Stimulated activated CD4-positive, alpha-beta T cell treated with anti-CD3 and anti-CD28 coated beads, Interleukin-4, amount 100 ng/mL, for 4 hours (primary cell): ENCODE measurements around the gene BID.

Experiments used
- DNase-seq, 2 experiments: peaks; one replicate each; pipeline ENCODE4 v3.0.0-alpha.2; 2020

Gene BID

DNA sequence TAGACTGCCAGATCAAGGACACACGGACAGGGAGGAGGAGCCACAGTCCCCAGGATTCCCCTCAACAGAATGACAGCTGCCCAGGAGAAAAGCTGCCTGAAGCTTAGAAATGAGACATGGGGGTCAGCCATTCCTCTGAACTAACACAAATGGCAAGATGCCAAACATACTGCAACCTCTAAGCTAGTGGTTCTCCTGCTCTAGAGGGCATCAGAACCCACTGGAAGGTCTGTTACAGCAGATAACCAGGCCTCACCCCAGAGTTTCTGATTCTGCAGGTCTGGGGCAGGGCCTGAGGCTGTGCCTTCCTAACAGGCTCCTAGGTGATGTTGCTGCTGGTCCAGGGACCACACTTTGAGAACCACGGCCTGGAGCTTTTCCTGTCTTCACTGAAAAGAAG is 28.6 kb upstream of the BID start:
- no peak for DNase-seq

DNA sequence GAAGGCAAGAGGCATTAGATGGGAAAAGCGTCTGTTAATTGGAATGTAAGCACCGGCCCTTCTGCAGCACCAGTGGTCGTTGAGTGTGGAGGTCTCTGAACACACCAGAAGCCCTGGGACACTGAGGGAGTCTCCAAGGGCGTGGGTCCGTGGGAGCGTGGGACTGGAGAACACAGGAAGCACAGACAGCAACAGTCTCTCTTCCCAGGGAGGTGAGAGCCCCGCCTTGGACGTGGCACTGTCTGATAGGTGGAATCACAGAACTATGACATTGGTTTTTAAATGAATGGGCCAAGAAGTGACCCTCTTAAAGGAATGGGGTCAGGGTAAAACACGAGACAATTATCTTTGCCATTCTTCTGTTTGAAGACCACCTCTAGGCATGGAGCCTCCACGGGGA is 28.1 kb upstream of the BID start:
- no peak for DNase-seq

DNA sequence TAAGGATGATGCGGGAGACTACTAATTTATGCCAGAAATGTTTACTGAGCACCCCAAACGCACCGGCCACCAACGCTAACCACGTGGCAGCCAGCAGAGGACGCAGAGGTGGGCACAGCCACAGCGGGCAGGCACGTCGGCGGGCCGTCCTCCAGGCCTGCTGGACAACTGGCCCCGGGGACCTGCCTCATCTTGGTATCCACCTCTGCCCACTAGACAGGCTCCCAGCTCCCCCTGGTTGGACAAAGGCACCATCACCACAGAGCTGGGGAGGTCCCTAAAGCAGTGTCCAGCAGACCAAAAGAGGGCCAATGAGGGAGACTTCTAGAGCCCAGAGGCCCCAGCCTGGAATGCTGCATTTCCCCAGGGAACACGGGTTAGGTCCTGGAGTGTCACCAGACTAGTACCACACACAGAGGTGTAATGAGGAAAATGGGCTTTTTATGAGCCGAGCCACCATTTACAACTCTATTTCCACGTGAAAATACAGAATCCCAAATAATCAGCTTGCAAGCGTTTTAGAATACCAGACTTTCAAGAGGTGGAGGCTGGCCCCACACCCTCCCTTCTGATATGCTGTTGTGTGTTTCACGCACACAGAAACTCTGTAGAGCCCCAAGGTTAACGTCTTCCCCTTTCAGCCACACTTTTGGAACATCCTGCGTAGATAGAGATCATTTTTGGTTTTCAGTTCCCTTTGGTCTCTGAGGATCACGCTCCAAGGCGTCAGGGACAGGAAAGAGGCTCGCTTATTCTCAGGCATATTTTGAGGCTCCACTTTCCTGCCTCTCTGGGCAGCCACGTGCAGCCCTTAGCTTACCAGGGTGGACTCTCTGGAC is 23.7 kb upstream of the BID start:
- no peak for DNase-seq

DNA sequence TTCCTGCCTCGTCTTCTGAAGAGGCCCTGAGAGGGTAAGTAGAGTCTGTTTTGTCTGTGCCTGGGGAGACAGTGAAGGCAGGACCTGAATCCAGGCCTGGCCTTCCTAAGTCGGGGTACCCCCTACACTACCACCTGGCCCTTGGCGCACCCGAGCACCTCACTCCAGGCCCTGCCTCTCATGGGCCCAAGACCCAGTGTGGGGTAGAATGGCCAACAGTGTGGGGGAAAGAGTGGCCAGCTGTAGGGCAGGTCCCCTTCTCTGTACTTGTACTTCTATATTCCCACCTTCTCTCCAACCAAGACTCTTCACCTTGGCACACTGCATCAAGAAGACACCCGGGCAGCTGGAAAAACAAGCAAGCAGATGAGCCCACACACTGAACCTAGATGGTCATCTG is 22.4 kb upstream of the BID start:
- no peak for DNase-seq

DNA sequence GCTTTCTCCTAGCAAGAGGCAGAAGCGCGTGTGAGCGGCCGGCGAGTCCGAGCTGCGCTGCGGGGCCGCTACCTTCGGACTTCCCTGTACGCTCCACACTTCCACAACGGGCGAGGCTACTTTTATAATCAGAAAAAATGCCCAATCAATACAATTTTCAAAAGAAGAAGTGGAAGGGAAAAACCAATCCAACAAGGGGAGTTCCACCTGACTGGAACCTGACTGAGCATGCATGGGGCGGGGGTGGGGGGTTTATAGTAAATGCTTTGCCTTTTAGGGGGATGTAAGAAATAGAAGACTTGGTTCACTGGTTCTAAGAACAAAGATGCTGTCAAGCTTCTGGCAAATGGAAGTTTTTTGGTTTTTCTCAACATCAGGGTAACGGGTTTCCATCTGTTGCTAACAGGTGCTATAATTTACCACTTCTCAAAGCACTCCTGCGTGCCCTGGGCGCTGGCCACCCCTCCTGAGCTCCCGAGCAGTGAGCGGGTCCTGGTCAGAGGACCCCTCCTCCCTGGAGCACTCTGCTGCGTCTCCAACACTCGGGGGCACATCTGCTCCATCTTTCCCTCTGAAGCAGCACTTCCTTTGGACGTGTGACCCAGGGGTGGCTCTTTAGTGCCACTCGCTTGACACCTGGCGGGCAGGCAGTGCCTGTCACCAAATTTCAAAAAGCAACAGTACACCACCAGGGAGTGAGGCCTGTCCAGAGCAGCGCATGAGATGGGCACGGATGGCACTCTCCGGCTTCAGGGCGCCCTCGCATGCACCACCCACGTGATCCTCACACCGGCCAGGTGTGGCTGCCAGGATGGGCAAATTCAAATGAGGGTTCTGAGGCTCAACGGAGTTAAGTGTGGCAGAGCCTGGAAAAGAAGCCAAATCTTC is 21.6 kb upstream of the BID start:
- DNase-seq: no peak

DNA sequence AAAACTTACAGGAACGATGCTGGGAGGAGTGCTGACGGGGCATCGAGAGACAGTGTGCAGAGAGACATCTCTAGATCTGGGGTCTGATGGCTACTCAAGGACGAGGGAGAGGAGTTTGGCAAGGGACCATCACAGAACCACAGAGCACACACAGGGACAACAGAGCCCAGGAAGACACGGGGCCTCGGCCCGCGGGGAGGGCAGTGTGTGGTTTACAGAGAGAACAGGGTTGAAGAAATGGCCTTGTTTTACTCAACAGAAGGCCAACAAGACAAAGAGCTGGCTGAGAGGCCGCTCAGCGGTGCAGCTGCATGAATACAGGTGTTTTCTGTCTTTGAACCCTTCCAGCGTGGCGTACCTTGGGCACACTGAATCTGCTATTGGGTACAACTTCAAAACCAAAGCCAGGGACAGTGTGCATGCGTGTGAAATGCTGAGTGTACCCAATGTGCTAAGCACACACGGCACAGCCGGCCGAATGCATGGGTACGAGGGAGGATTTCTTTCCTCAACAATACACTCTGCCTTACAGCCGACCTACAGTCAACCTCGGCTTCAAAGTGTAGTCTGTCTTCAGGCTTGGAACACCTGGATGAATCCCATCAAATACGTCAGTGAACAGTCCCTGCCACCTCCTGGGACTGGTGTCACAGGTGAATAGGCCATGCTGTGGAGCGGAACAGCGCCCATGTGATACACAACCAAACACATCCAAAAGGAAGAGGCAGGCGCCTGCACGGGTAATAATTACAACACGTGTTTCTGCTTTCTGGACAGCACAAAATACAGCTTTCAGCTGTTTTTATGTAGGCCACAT is 20.7 kb upstream of the BID start:
- DNase-seq: no peak

DNA sequence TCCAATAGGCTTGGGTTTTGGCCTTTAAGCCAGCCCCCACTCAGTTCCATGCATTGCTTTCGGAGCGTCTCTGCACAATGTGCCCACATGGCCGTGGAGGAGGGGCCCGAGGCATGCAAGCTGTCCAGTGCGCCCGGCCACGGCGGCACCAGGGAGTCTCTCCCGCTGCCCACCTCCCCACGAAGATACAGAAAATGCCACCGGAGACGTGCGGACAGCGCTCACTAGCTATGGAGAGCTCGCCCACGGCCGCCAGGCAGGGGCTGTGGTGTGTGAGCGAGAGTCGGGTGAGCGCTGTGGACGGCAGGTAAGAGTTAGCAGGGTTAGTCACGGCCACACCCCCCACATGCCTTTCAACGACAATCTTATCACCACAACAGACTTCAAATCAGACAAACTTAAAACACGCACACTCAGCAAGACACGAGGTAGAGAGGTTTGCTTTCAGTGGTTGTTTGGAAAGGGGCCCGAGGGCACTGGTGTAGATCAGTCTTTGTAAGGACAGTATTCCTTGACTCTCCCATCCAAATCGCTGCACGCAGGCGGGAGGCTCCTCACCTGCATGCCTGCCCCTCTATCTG is 18.7 kb upstream of the BID start:
- no peak for DNase-seq

DNA sequence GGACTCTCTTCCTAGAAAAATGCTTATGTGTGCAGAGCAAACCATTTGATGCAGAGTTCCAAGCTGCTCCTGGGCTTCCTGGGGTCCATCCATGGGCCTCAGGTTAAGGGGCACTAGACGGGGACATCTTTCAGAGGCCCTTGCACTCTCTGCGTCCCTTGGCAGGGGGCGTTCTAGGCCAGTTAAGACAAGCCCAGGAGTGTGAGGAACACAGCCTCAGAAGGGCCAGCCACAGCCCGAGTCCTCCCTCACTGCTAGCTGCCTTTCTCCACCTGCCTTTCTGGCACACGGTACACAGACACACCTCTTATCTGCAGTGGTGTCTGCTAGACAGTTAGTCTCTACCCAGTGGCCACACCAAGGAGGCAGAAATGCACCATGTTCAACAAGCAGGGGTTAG is 18.0 kb upstream of the BID start:
- DNase-seq: no peak

DNA sequence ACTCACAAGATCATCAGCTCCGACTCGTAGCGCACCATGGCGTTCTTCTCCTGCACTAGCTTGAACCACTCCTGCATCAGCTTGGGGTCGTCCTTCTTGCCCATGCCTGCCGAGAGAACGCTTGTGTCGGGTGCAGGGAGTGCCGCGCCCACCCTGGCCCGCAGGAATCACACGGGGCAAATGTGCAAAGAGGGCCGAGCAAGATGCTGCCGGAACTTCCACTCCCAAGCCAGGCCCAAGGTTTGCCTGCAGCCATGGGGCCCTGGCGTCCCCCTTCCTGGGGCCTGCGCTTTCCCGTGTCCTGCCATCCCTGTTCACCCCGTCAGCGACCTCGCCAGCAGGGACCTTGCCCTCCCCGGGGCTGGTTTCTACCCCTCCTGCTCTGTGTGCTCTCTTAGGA is 16.9 kb upstream of the BID start:
- DNase-seq: no peak

DNA sequence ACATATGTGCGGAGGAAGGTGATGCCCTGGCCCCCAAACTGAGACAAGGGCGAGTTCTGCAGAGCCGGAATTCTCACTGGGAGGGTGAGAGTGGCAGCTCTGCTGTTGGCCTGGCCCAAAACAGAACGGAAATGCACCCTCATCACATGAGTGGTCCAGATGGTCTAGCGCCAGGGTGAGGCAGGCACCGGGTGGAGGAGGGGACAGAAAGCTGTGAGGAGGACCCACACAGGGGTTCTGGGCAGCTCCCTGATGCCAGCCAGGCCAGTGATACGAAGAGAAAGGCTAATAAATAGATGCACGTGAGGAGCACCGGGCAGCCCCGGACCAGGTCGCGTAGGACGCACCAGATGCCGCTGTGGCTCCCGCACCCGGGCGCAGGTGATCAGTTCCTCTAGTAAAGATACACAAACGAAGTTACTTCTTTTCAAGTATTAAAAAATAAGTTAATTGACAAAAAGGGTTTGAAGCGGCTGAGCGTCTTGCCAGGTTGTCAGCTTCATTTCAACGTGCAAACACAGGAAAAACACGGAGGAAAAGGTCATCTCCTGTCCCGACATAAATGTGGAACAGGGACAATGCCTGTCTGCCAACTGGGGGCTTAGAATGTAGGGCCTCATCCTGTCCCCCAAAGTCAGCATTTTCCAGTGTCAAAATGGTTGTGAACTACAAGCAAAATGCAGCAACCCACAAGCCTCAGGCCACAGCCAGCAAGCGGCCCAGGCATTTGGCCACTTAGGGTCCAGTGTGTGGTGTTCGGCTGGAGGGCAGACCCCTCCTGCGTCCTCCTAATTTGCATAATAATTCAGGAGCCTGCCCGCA is 15.3 kb upstream of the BID start:
- DNase-seq: no peak

DNA sequence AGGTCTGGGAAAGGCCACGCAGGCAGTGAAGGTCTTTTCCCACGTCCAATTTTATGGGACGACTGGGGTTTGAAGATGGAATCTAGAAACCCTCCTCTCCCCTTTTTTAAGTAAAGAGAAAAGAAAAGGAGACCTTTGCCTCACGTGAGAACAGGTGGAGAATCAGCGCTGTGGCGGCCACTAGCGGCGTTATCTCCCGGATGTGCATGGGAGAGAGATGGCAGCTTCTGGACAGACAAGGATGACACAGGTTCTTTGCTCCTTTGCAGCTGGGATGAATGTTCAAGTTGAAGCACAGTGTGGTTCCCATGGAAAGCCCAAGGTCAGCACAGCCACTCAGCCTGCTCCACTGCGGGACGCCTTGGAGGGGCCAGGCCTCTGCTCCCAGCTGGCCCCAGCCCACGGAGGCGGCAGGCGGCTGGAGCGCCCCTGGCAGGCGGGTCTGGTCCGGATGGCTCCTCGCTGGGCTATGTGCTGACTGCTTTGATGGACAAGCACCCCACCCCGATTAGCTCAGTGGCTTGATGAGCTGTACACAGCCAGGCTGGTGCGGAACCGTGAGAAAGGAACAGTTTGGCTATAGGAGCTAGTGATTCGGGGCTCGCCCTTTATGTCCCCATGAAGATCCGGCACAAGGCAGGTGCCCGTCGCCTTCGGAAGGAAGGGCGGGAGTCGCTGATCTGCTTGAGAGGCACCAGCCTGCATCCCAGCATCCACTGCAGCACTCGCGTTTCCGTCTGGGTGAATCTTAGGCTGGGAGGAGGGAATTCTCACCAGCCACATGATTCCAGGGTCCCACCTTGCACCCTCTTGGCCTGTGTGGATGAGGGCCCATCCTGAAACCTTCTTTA is 14.5 kb upstream of the BID start:
- no peak for DNase-seq

DNA sequence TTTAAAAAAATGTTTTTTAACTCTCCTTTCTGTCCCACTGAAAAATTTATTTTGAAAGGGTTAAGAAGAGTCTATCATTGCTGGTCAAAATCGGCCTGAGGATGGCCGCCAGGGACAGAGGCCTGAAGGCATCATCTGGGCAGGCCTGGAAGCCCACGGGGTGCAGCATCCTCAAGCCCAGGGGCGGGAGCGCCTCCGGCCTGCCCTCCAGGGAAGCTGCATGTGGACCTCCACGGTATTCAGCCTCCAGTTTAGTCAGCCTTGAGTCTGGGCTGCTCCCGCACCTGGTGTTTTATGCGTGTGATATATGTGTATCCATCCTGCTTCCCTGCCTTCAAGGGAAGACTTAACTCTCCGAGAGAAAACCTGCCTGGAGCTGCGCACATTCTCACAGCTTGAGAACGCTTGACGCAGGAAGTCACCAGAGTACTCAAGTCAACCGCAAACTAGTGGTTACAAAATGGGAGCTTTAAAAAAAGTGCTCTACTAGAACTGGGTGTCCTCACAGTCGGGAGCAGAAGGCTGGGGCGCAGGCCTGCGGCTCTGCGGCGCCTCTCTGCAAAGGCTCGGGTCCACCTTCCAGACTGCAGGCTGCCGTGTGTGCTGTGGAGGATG is 13.6 kb upstream of the BID start:
- DNase-seq: no peak

DNA sequence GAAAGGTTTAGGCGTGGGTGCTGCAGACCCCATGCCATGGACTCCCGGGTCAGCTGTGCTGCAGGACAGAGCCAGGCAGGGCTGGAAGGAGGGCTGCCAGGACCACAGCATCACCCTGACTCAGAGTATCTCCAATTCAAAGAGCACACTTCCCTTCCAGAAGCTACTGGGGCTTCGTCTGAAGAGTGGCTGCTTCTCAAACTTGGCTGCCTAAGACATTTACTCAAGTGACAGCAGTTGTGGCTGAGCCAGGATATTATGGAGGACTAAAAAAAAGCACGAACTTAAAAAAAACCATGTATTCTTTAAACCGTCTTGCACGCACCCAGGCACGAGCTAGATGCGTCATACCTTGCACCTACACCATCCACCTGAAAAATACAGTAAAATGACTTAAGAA is 13.0 kb upstream of the BID start:
- DNase-seq: no peak

DNA sequence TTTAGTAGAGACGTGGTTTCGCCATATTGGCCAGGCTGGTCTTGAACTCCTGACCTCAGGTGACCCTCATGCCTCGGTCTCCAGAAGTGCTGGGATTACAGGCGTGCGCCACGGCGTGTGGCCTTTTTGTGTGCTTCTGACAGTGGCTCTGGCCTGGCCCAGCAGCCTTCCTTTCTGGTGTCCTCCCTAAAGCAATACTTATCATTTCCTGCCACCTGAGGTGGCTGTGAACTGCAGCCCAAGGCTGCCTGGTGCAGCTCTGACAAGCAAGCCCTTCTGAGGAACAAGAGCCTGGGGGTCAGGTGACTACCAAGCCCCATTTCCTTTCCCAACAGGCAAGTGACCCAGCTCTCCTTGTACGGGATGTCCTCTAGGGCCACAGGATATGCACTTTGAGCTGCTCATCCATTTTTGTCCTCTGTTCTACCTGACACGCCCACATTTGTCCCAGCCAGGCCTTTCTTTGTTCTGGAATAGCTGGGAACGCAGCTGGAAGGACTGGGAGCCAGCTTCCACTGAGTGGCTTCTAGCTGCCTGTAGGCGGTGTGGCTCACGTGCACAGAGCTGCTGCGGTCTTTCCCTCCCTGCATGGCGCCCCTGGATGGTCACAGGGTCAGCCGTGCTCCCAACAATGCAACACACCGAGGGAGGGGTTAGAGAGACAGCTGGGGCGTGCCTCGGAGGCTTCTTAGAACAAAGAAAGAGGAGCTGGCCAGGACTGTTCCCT is 12.3 kb upstream of the BID start:
- DNase-seq: no peak

DNA sequence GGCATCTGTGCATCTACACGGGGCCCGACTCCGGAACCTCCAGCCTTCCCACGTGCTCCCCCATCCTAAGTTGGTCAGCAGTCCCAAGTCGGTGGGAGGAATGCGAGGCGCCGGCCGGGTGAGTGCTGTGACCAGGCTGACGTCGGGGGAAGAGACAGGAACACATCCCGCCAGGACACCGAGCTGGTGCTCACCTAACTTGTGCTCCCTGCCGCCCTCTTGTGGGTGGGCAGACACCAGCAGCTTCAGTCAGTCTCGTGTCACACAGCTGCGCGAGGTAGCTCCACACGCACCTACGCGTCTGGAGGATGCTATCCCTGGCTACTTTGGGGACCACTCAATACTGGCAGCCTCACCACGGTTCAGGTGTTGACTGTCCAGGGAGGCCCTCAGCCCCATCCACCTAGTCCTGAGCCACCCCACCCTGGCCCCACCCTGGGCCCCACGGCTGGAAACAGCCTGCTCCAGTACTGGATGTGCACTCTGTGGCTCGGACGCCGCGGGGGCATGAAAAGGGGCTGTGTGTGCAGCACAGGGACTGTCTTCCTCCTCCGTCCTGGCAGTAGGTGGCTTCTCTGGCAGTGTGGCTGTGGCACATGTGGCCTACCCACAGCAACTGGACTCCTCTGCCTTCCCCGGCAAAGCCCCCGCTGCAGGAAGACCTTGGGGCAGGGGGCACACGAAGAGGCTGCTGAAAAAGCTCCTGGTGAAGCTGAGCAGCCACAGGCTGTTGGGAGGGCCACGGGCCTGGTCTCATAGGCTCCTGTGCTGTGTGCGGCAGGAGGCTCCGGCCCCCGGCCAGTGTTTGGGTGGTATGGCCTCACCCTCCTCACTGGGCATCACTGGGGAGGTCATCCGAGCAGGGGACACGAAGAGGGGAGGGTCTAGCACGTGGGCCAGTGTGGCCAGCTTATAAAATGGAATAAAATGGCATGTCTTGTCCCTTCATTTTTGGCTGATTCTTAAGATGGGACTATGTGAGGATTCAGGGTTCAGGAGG is 11.2 kb upstream of the BID start:
- DNase-seq: peak; percentile 59 to 71

DNA sequence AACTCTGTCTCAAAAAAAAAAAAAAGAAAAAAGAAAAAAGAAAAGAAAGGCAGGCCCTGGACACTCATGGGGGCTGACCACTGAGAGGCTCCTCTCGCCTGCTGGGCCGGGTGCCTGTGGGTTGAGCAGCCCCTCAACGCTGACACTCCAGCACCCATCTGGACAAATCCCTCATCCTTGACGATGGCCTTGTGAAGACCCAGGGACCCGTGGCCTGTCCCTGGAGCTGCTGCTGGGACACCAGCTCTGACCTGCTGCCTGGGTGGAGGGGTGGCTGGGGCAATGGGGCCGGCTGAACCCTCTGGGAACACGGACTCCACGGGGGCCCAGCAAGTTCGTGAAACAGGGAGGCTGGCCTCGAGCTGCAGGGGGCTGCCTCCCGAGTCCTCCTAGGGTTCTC is 10.5 kb upstream of the BID start:
- DNase-seq: no peak

DNA sequence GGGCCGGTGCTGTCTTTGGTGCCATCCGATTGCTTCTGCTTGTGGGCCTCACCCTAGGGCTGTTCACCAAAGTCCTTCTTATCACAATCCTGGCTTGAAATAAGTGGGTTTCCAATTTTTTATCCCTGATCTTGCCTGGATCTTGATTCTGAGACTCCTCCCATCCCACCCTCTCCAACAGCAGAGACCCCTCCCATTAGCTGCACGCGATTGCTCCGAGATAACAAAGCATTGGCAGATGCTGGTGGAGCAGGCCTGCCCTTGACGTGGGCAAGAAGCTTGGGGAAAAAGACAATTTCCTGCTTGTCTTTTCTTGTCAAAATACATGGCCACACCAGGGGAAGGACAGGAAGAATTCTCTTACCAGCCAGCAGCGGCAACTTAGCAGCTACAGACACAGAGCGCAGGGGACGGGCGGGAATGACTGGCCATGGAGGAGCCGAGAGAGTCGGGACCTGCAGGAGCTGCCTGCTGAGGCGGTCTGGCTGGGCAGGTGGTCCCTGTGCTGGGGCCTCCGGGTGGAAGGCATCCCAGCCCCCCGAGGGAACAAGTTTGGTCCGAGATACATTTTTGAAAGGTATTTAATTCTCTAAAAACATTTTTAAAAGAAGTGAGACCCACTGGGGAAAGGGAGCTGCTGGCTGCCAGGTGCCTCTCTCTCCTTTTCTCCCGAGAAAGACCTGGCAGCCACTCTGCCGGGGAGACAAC is 9.7 kb upstream of the BID start:
- DNase-seq: no peak

DNA sequence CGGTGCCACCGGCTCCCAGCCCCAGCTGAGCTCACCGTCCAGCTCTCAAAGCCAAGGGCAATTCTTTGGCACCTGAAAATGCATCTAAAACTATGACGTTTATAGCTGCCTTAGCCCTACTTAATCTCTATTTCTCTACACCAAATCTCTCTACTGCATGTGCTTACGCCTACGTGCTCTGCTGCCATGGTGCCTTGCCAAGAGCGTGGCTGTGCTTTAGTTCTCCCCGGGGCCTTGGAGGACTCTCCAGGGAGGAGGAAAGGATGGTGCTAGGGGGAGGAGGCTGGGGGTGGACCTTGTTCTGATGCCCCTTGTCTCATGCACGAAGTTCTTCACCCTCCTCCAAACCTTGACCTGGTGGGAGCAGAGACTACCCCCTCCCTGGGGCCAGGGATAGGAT is 9.0 kb upstream of the BID start:
- DNase-seq: no peak
